Neural cell (in vitro differentiated cells): ENCODE results near the gene SYT17. TPM values are rescaled to one million over a fixed set of nuclear protein-coding genes. Genes with fewer than 3 reads are reported as not detected.

Source experiments
- H2AFZ ChIP-seq: fragments of 200-600, 300-800 bp; sonication (generic), shearing (Covaris generic); 2 replicates; pipeline ENCODE4 v1.6.0; 2014; ENCODE audit warnings: low read depth, mild to moderate bottlenecking, antibody characterized with exemption, low read length, moderate library complexity
- H3F3A ChIP-seq: fragments of 200-600 bp; shearing (Covaris generic); 2 replicates; pipeline ENCODE4 v1.6.1; 2016; ENCODE audit warnings: mild to moderate bottlenecking, moderate library complexity, mixed read lengths, antibody characterized with exemption, low read length; ENCODE audit not compliant: insufficient read depth, poor library complexity, severe bottlenecking
- H3K27ac ChIP-seq: fragments of 200-600, 300-800 bp; sonication (generic), shearing (Covaris generic); 2 replicates; pipeline ENCODE4 v1.5.1; 2014; ENCODE audit warnings: mild to moderate bottlenecking, low read length, moderate library complexity
- H3K27me3 ChIP-seq: fragments of 300-800, 200-600 bp; sonication (generic), shearing (Covaris generic); 2 replicates; pipeline ENCODE4 v1.6.0; 2014; ENCODE audit warnings: mild to moderate bottlenecking, low read depth, low read length, moderate library complexity; ENCODE audit not compliant: insufficient read depth
- H3K36me3 ChIP-seq: fragments of 300-800, 200-600 bp; sonication (generic), shearing (Covaris generic); 2 replicates; pipeline ENCODE4 v1.5.1; 2014; ENCODE audit warnings: mild to moderate bottlenecking, antibody characterized with exemption, low read length, moderate library complexity; ENCODE audit not compliant: insufficient read depth
- H3K4me2 ChIP-seq: fragments of 300-800, 200-600 bp; sonication (generic), shearing (Covaris generic); 2 replicates; pipeline ENCODE4 v1.6.0; 2014; ENCODE audit warnings: mild to moderate bottlenecking, low read length
- H3K4me3 ChIP-seq: fragments of 300-800, 200-600 bp; sonication (generic), shearing (Covaris generic); 2 replicates; pipeline ENCODE4 v1.5.1; 2014; ENCODE audit warnings: mild to moderate bottlenecking, low read length, moderate library complexity
- H3K79me2 ChIP-seq: fragments of 200-600 bp; shearing (Covaris generic); replicated peaks from 2 replicates; pipeline ENCODE4 v1.6.0; 2014; ENCODE audit warnings: mild to moderate bottlenecking, low read length, moderate library complexity; ENCODE audit not compliant: insufficient read depth
- H3K9ac ChIP-seq: fragments of 300-800, 200-600 bp; sonication (generic), shearing (Covaris generic); 2 replicates; pipeline ENCODE4 v1.6.1; 2016; ENCODE audit warnings: mild to moderate bottlenecking, low read length, mixed read lengths
- H3K9me2 ChIP-seq: fragments of 200-600 bp; shearing (Covaris generic); 2 replicates; pipeline ENCODE4 v1.6.1; 2016; ENCODE audit warnings: mild to moderate bottlenecking, low read length, mixed read lengths; ENCODE audit not compliant: insufficient read depth
- H3K9me3 ChIP-seq: fragments of 200-600, 300-800 bp; sonication (generic), shearing (Covaris generic); 2 replicates; pipeline ENCODE4 v1.6.1; 2016; ENCODE audit warnings: mild to moderate bottlenecking, mixed run types, low read length, moderate library complexity, mixed read lengths
- H4K20me1 ChIP-seq: fragments of 200-600 bp; shearing (Covaris generic); 2 replicates; pipeline ENCODE4 v1.6.1; 2016; ENCODE audit warnings: mild to moderate bottlenecking, mixed run types; ENCODE audit not compliant: insufficient read depth
- CTCF ChIP-seq: fragments of 450-650 bp; IDR thresholded peaks from 2 replicates; pipeline ENCODE4 v1.5.1; 2014; ENCODE audit warnings: antibody characterized with exemption, mild to moderate bottlenecking, moderate library complexity; ENCODE audit not compliant: poor library complexity, severe bottlenecking
- EP300 ChIP-seq: fragments of 450-650 bp; conservative IDR thresholded peaks from 2 replicates; pipeline ENCODE4 v1.6.1; 2014; ENCODE audit warnings: antibody characterized with exemption, mild to moderate bottlenecking, moderate library complexity; ENCODE audit not compliant: poor library complexity, severe bottlenecking
- EZH2 ChIP-seq: fragments of 200-600, 300-800 bp; shearing (Covaris generic), sonication (generic); IDR thresholded peaks from 2 replicates; pipeline ENCODE4 v1.6.1; 2014; ENCODE audit warnings: antibody characterized with exemption, low read length, borderline replicate concordance, mild to moderate bottlenecking; ENCODE audit not compliant: insufficient read depth, poor library complexity, severe bottlenecking
- MXI1 ChIP-seq: fragments of 450-650 bp; conservative IDR thresholded peaks from 2 replicates; pipeline ENCODE4 v1.6.1; 2014; ENCODE audit warnings: antibody characterized with exemption, mild to moderate bottlenecking; ENCODE audit not compliant: poor library complexity, severe bottlenecking
- POLR2AphosphoS5 ChIP-seq: IDR thresholded peaks from 2 replicates; pipeline ENCODE4 v1.6.1; 2012
- RAD21 ChIP-seq: fragments of 450-650 bp; conservative IDR thresholded peaks from 2 replicates; pipeline ENCODE4 v1.6.1; 2014; ENCODE audit warnings: antibody characterized with exemption, mild to moderate bottlenecking, moderate library complexity
- REST ChIP-seq: IDR thresholded peaks from 2 replicates; pipeline ENCODE4 v1.6.1; 2012; ENCODE audit warnings: borderline replicate concordance
- SMC3 ChIP-seq: fragments of 450-650 bp; conservative IDR thresholded peaks from 2 replicates; pipeline ENCODE4 v1.6.1; 2014; ENCODE audit warnings: antibody characterized with exemption, mild to moderate bottlenecking, moderate library complexity; ENCODE audit not compliant: poor library complexity
- TAF1 ChIP-seq: IDR thresholded peaks from 2 replicates; pipeline ENCODE4 v1.6.1; 2012; ENCODE audit warnings: low read depth
- polyA plus RNA-seq: library from polyadenylated mRNA; depleted of rRNA; stranded (reverse); fragments of >200 nt; gene quantifications from 2 replicates; pipeline ENCODE4 v1.2.3, GENCODE V29; 2014

The SYT17 gene
- polyA plus RNA-seq, 1 donor from 2014 or later: 3.0 TPM

DNA sequence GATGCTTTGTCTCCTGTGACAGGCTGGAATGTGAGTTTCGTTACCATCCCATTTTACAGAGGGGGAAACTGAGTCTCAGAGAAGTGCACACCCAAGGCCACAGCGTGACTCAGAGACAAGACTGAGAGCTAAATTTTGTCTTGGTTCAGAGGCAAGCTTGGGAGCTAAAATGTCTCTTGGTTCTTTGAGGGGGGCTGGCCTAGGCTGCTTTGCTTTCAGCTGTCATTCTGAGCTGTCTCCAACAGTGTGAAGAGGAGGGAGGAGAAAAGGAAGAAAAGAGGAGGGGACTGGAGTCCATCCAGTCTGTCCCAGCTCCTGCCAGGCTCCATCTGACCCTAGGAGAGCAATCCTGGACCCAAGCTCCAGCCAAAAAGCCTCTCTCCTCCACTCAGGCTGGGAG is 117.4 kb downstream of the SYT17 start, which contains the start of gene CLEC19A:
Gene CLEC19A, plus strand, starts transcription at position 301 of the 400 bp plus-strand sequence. CDS start 121 bp downstream, outside the sequence.
- no peaks in the 10 kb centered on the region for H3K36me3 ChIP-seq
- no peaks in the 10 kb centered on the region for H3F3A ChIP-seq
- no peaks in the 10 kb centered on the region for H3K9me3 ChIP-seq
- H3K27me3 ChIP-seq: no peaks in the 10 kb centered on the region
- H3K9me2 ChIP-seq: no peaks in the 10 kb centered on the region
- no peak within 1 kb of the TSS for H3K4me2 ChIP-seq
- H4K20me1 ChIP-seq: no peaks in the 10 kb centered on the region
- no peak within 1 kb of the TSS for H3K27ac ChIP-seq
- no peaks in the 10 kb centered on the region for H3K79me2 ChIP-seq
- H3K4me3 ChIP-seq: no peak within 1 kb of the TSS
- no peak within 1 kb of the TSS for H3K9ac ChIP-seq
- no peak within 1 kb of the TSS for H2AFZ ChIP-seq
- TF ChIP-seq EZH2 (no peak), REST (no peak), MXI1 (no peak), POLR2AphosphoS5 (no peak), TAF1 (no peak), EP300 (no peak), CTCF (no peak), RAD21 (no peak), SMC3 (no peak)

DNA sequence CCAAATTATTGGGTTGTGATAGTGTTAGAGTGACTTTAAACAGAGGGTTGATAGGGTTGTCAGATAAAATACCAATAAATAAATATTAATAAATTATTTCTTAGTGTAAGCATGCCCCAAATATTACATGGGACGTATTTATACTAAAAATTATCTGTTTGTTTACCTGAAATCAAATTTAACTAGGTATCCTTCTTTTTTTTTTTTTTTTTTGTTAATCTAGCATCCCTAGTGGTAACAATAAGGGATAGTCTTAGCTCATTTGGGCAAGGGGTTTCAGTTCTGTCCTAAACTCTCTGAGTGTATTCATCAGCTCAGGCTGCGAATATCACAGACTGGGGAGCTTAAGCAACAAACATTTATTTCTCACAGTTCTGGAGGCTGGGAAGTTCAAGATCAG is 118.8 kb downstream of the SYT17 start:
- H3K4me2 ChIP-seq: no peak overlapping the region
- no peaks in the 10 kb centered on the region for H3K9me2 ChIP-seq
- no peaks in the 10 kb centered on the region for H3K79me2 ChIP-seq

More for the DNA sequence above, 118.8 kb downstream of the SYT17 start:
- H3K9ac ChIP-seq: no peak overlapping the region
- no peaks in the 10 kb centered on the region for H3K27me3 ChIP-seq
- no peak overlapping the region for H3K4me3 ChIP-seq
- TF ChIP-seq EP300: no peak
- no peak for TF ChIP-seq RAD21
- no peak for TF ChIP-seq EZH2
- no peak for TF ChIP-seq TAF1
- no peak for TF ChIP-seq REST
- TF ChIP-seq SMC3: no peak
- no peak for TF ChIP-seq MXI1
- no peak for TF ChIP-seq POLR2AphosphoS5
- no peak for TF ChIP-seq CTCF
- no peaks in the 10 kb centered on the region for H3K36me3 ChIP-seq
- no peak overlapping the region for H3K27ac ChIP-seq
- no peaks in the 10 kb centered on the region for H3F3A ChIP-seq
- no peaks in the 10 kb centered on the region for H3K9me3 ChIP-seq
- H4K20me1 ChIP-seq: no peaks in the 10 kb centered on the region
- no peak overlapping the region for H2AFZ ChIP-seq
